SK-N-SH treated with all-trans-retinoic acid at 6 μM for 48 hours (cell line): ENCODE results near the gene TLDC2.

Source experiments
- ATAC-seq: fragments of 200-7000 bp; cut with Tn5 transposase; 3 replicates; pipeline ENCODE4 v1.9.1; 2020; ENCODE audit warnings: mild to moderate bottlenecking, moderate library complexity
- ARNTL ChIP-seq: fragments of 450-650 bp; formaldehyde crosslinking; IDR thresholded peaks from 2 replicates; pipeline ENCODE4 v1.5.0; 2020; ENCODE audit warnings: low read depth, mild to moderate bottlenecking, moderate library complexity, borderline replicate concordance
- BACH2 ChIP-seq: fragments of 250-450 bp; sonication (Bioruptor Pico); IDR thresholded peaks from 2 replicates; pipeline ENCODE4 v1.9.0; 2021; ENCODE audit warnings: mild to moderate bottlenecking, borderline replicate concordance
- CSDC2 ChIP-seq: fragments of 250-450 bp; sonication (Bioruptor Pico); IDR thresholded peaks from 2 replicates; pipeline ENCODE4 v1.5.0; 2020; ENCODE audit warnings: mild to moderate bottlenecking, moderate library complexity
- ESRRG ChIP-seq: fragments of 250-450 bp; sonication (Bioruptor Pico); IDR thresholded peaks from 2 replicates; pipeline ENCODE4 v1.6.1; 2021; ENCODE audit warnings: mild to moderate bottlenecking
- PPARA ChIP-seq: fragments of 250-450 bp; sonication (Bioruptor Pico); IDR thresholded peaks from 2 replicates; pipeline ENCODE4 v1.5.0; 2020; ENCODE audit warnings: mild to moderate bottlenecking, borderline replicate concordance
- RARB ChIP-seq: fragments of 250-450 bp; sonication (Bioruptor Pico); IDR thresholded peaks from 2 replicates; pipeline ENCODE4 v1.8.0; 2021; ENCODE audit warnings: mild to moderate bottlenecking, moderate library complexity
- SNAI2 ChIP-seq: fragments of 250-450 bp; sonication (Bioruptor Pico); IDR thresholded peaks from 2 replicates; pipeline ENCODE4 v1.5.0; 2020; ENCODE audit warnings: mild to moderate bottlenecking, moderate library complexity
- TCF4 ChIP-seq: fragments of 250-450 bp; sonication (Bioruptor Pico); IDR thresholded peaks from 2 replicates; pipeline ENCODE4 v1.8.0; 2021; ENCODE audit warnings: mild to moderate bottlenecking, moderate library complexity, borderline replicate concordance
- TOX ChIP-seq: fragments of 250-450 bp; sonication (Bioruptor Pico); IDR thresholded peaks from 2 replicates; pipeline ENCODE4 v1.8.0; 2021; ENCODE audit warnings: mild to moderate bottlenecking, moderate library complexity, borderline replicate concordance
- ZC3H10 ChIP-seq: fragments of 250-450 bp; sonication (Bioruptor Pico); IDR thresholded peaks from 2 replicates; pipeline ENCODE4 v1.5.1; 2021; ENCODE audit warnings: mild to moderate bottlenecking, moderate library complexity
- ZFP30 ChIP-seq: fragments of 450-650 bp; formaldehyde crosslinking; IDR thresholded peaks from 2 replicates; pipeline ENCODE4 v1.5.0; 2022; ENCODE audit warnings: mild to moderate bottlenecking, moderate library complexity
- ZNF565 ChIP-seq: fragments of 450-650 bp; formaldehyde crosslinking; conservative IDR thresholded peaks from 2 replicates; pipeline ENCODE4 v1.5.0; 2020; ENCODE audit warnings: low read depth, mild to moderate bottlenecking, moderate library complexity
- ZNF70 ChIP-seq: fragments of 450-650 bp; formaldehyde crosslinking; IDR thresholded peaks from 2 replicates; pipeline ENCODE4 v1.5.0; 2020; ENCODE audit warnings: mild to moderate bottlenecking, moderate library complexity
- ZNF8 ChIP-seq: fragments of 450-650 bp; formaldehyde crosslinking; IDR thresholded peaks from 2 replicates; pipeline ENCODE4 v1.5.0; 2020; ENCODE audit warnings: mild to moderate bottlenecking, moderate library complexity
- TF ChIP-seq, protein P1 (sequence below): fragments of 250-450 bp; sonication (Bioruptor Pico); IDR thresholded peaks from 2 replicates; pipeline ENCODE4 v1.5.1; 2020; ENCODE audit warnings: low read depth, mild to moderate bottlenecking, moderate library complexity
- TF ChIP-seq, protein P2 (sequence below): fragments of 250-450 bp; sonication (Bioruptor Pico); IDR thresholded peaks from 2 replicates; pipeline ENCODE4 v1.5.1; 2021; ENCODE audit warnings: mild to moderate bottlenecking, moderate library complexity
- TF ChIP-seq, protein P3 (sequence below): fragments of 250-450 bp; sonication (Bioruptor Pico); IDR thresholded peaks from 2 replicates; pipeline ENCODE4 v1.5.0; 2020; ENCODE audit warnings: mild to moderate bottlenecking, moderate library complexity
- TF ChIP-seq, protein P4 (sequence below): fragments of 250-450 bp; sonication (Bioruptor Pico); IDR thresholded peaks from 2 replicates; pipeline ENCODE4 v1.8.0; 2021; ENCODE audit warnings: low read depth, mild to moderate bottlenecking, moderate library complexity, borderline replicate concordance
- TF ChIP-seq, protein P5 (sequence below): fragments of 250-450 bp; sonication (Bioruptor Pico); IDR thresholded peaks from 2 replicates; pipeline ENCODE4 v1.8.0; 2020; ENCODE audit warnings: mild to moderate bottlenecking, moderate library complexity, borderline replicate concordance

Gene TLDC2

DNA sequence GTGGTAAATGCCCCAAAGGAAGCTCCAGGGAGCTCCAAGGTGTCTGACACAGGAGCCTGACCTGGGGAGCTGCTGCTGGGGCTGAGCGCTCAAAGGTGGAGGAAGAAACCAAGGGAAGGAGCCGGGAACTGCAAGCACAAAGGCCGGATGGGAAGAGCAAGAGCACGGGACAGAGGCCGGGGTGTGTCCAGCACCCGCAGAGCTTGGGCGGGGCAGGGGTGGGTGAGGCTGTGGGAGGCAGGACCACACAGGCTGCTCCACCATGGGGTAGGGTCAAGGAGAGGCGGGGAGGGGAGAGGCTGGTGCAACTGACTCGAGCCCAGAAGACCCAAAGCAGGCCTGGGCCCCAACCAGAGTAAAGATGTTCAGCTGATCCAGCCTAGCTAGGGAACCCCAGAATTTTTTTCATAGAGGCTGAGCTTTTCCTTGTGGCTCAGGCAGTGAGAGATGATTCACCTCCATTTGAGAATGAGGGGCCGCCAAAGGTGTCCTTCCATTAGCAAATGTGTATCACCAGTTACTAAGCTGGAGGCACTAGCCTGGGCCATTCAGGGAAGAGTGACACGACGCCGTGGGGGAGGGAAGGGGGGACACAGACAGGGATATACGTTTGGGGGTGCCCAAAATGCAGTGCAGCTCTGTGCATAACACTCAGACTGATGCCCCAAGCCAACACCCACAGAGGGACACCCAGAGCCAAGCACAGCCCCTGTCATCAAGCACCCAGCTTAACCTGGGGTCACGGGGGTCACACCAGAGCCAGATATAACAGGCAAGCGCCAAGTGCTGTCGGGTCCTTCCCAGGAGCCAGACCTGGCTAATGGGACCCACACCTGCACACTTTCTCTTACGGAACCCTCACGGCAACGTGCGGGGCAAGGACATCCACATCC is 21.3 kb upstream of the TLDC2 start:
- TF ChIP-seq SNAI2, result no peak
- ATAC-seq, result no peak

DNA sequence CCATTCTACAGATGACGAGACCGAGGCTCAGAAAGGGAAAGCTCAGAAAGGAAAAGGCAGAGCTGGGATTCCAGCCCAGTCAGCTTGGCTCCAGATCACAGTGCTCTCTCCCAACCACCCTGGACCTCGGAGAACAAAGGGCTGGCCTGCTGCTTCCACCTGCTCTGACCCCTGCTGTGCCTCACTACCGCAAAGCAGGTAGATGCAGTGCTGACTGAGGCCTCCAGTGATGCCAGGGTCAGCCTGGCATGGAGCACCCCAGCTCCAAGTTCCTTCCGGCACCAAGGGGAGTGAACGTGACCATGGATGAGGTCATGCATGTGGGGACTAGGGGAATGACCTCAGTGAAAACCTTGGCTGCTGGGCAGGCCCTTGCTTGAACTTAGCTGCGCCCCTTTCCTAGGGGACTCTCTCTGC is 20.7 kb upstream of the TLDC2 start:
- ATAC-seq, result no peak
- TF ChIP-seq, protein P1, sequence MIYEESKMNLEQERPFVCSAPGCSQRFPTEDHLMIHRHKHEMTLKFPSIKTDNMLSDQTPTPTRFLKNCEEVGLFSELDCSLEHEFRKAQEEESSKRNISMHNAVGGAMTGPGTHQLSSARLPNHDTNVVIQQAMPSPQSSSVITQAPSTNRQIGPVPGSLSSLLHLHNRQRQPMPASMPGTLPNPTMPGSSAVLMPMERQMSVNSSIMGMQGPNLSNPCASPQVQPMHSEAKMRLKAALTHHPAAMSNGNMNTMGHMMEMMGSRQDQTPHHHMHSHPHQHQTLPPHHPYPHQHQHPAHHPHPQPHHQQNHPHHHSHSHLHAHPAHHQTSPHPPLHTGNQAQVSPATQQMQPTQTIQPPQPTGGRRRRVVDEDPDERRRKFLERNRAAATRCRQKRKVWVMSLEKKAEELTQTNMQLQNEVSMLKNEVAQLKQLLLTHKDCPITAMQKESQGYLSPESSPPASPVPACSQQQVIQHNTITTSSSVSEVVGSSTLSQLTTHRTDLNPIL (CRISPR knock-in tag), result no peak
- no peak for TF ChIP-seq PPARA (CRISPR knock-in tag)
- TF ChIP-seq TCF4, result no peak
- no peak for TF ChIP-seq ZNF565
- no peak for TF ChIP-seq ZNF8 (CRISPR knock-in tag)
- TF ChIP-seq ZFP30 (CRISPR knock-in tag), result no peak
- no peak for TF ChIP-seq SNAI2
- TF ChIP-seq, all 23 proteins: peak for 0

DNA sequence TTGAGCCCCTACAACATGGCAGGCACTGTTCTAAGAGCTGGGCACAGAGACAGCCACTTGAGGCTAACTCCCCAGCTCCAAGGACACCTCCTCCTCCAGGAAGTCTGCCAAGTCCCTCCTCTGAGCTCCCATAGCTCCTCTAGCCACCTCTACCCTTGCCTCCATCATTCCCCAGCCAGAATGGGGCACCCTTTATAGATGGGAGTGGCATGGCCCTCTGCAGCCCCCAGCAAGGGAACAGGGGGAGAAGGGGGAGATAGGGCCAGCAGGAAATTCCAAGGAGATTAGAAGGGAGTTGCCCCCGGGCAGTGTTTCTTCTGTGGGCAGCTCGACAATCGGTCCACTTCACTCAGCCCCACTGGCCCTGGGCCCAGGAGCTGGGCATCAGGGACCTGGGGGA is 19.7 kb upstream of the TLDC2 start:
- ATAC-seq, result peak; percentile 44
- no peak for TF ChIP-seq ZNF70 (CRISPR knock-in tag)
- TF ChIP-seq ZC3H10 (CRISPR knock-in tag), result no peak
- no peak for TF ChIP-seq ZFP30 (CRISPR knock-in tag)
- TF ChIP-seq, protein P2, sequence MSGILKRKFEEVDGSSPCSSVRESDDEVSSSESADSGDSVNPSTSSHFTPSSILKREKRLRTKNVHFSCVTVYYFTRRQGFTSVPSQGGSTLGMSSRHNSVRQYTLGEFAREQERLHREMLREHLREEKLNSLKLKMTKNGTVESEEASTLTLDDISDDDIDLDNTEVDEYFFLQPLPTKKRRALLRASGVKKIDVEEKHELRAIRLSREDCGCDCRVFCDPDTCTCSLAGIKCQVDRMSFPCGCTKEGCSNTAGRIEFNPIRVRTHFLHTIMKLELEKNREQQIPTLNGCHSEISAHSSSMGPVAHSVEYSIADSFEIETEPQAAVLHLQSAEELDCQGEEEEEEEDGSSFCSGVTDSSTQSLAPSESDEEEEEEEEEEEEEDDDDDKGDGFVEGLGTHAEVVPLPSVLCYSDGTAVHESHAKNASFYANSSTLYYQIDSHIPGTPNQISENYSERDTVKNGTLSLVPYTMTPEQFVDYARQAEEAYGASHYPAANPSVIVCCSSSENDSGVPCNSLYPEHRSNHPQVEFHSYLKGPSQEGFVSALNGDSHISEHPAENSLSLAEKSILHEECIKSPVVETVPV (CRISPR knock-in tag), result no peak
- no peak for TF ChIP-seq RARB (CRISPR knock-in tag)
- TF ChIP-seq BACH2, result no peak
- no peak for TF ChIP-seq PPARA (CRISPR knock-in tag)
- TF ChIP-seq, protein P3, sequence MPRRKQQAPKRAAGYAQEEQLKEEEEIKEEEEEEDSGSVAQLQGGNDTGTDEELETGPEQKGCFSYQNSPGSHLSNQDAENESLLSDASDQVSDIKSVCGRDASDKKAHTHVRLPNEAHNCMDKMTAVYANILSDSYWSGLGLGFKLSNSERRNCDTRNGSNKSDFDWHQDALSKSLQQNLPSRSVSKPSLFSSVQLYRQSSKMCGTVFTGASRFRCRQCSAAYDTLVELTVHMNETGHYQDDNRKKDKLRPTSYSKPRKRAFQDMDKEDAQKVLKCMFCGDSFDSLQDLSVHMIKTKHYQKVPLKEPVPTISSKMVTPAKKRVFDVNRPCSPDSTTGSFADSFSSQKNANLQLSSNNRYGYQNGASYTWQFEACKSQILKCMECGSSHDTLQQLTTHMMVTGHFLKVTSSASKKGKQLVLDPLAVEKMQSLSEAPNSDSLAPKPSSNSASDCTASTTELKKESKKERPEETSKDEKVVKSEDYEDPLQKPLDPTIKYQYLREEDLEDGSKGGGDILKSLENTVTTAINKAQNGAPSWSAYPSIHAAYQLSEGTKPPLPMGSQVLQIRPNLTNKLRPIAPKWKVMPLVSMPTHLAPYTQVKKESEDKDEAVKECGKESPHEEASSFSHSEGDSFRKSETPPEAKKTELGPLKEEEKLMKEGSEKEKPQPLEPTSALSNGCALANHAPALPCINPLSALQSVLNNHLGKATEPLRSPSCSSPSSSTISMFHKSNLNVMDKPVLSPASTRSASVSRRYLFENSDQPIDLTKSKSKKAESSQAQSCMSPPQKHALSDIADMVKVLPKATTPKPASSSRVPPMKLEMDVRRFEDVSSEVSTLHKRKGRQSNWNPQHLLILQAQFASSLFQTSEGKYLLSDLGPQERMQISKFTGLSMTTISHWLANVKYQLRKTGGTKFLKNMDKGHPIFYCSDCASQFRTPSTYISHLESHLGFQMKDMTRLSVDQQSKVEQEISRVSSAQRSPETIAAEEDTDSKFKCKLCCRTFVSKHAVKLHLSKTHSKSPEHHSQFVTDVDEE, result no peak
- TF ChIP-seq, protein P1 (CRISPR knock-in tag), result no peak
- TF ChIP-seq ARNTL (CRISPR knock-in tag), result no peak
- no peak for TF ChIP-seq CSDC2 (CRISPR knock-in tag)
- TF ChIP-seq SNAI2, result no peak
- no peak for TF ChIP-seq TCF4
- TF ChIP-seq, protein P4, sequence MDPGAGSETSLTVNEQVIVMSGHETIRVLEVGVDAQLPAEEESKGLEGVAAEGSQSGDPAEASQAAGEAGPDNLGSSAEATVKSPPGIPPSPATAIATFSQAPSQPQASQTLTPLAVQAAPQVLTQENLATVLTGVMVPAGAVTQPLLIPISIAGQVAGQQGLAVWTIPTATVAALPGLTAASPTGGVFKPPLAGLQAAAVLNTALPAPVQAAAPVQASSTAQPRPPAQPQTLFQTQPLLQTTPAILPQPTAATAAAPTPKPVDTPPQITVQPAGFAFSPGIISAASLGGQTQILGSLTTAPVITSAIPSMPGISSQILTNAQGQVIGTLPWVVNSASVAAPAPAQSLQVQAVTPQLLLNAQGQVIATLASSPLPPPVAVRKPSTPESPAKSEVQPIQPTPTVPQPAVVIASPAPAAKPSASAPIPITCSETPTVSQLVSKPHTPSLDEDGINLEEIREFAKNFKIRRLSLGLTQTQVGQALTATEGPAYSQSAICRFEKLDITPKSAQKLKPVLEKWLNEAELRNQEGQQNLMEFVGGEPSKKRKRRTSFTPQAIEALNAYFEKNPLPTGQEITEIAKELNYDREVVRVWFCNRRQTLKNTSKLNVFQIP, result no peak
- no peak for TF ChIP-seq ESRRG (CRISPR knock-in tag)
- TF ChIP-seq TOX, result no peak
- TF ChIP-seq, protein P5, sequence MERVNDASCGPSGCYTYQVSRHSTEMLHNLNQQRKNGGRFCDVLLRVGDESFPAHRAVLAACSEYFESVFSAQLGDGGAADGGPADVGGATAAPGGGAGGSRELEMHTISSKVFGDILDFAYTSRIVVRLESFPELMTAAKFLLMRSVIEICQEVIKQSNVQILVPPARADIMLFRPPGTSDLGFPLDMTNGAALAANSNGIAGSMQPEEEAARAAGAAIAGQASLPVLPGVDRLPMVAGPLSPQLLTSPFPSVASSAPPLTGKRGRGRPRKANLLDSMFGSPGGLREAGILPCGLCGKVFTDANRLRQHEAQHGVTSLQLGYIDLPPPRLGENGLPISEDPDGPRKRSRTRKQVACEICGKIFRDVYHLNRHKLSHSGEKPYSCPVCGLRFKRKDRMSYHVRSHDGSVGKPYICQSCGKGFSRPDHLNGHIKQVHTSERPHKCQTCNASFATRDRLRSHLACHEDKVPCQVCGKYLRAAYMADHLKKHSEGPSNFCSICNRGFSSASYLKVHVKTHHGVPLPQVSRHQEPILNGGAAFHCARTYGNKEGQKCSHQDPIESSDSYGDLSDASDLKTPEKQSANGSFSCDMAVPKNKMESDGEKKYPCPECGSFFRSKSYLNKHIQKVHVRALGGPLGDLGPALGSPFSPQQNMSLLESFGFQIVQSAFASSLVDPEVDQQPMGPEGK (CRISPR knock-in tag), result no peak
- TF ChIP-seq ZNF565, result no peak
- no peak for TF ChIP-seq ZNF8 (CRISPR knock-in tag)
- TF ChIP-seq, all 23 proteins: peak for 0
